Measurements from ENCODE around the gene CDC25B. TPM values are rescaled to one million over a fixed set of nuclear protein-coding genes. Genes with fewer than 3 reads are reported as not detected.
A peak's percentile ranks its signal among the peaks of the same experiment; 100 is the strongest.
"Not testable (repeated sequence)": the region's sequence is repeated elsewhere in the genome, so short reads cannot be mapped to it uniquely, and the experiment has no call there.

Gene CDC25B
- polyA plus RNA-seq, 2 of the 4 experiments (the other 2 are of a cell fraction): 136 to 150 TPM

GRCh38 chr20:3787324-3788014, 8.6 kb upstream of the CDC25B start:
- ChIA-PET POLR2A (interaction anchor here (1.0 to 3.0 kb wide), 6 partner anchors 9 to 67 kb away, joined by 3 to 40 read pairs (median 12); partner anchors contain the start of genes AP5S1 and CDC25B), CTCF (interaction anchor here (0.7 to 56.5 kb wide), 14 partner anchors 8 to 110 kb away, joined by 3 to 1634 read pairs (median 7); partner anchors contain the start of genes ADISSP, CDC25B and HSPA12B)
- Histone ChIP-seq H3K4me3 (peak overlapping the region; percentile 86), H3K9me3 (no peaks in the 10 kb centered on the region), H3K4me1 (peaks cover 43% of the 10 kb centered on the region), H3K27ac (peak overlapping the region; percentile 88 to 96), H3K4me2 (peak overlapping the region; percentile 84)
- ATAC-seq (no peak), DNase-seq (ENCODE audit: low read depth in 1 of 2, low spot score in 1 of 2) (no peak), FAIRE-seq (peak; percentile 88)
- TF ChIP-seq ZSCAN20 (CRISPR knock-in tag; IDR thresholded peaks at IDR 0.05) (no peak), CEBPB (IDR thresholded peaks at IDR 0.05) (no peak), GATA3 (IDR thresholded peaks at IDR 0.05; ENCODE audit: borderline replicate concordance) (no peak), POLR2AphosphoS2 (conservative IDR thresholded peaks at IDR 0.05; ENCODE audit: low read length) (no peak), HEYL (CRISPR knock-in tag; IDR thresholded peaks at IDR 0.05) (no peak), NFE2L2 (conservative IDR thresholded peaks at IDR 0.05; ENCODE audit: low read length) (no peak), HOXB5 (CRISPR knock-in tag; IDR thresholded peaks at IDR 0.05) (no peak), TFCP2L1 (CRISPR knock-in tag; IDR thresholded peaks at IDR 0.05) (no peak), RNF2 (IDR thresholded peaks at IDR 0.05; ENCODE audit: borderline replicate concordance, low read depth) (no peak), NR3C1 (IDR thresholded peaks at IDR 0.05) (no peak), RARB (CRISPR knock-in tag; IDR thresholded peaks at IDR 0.05) (no peak), BHLHE40 (IDR thresholded peaks at IDR 0.05; ENCODE audit: low read depth, low read length) (no peak), ZNF302 (CRISPR knock-in tag; IDR thresholded peaks at IDR 0.05) (no peak), JUNB (IDR thresholded peaks at IDR 0.05) (no peak), SMC3 (IDR thresholded peaks at IDR 0.05) (no peak), FOXS1 (CRISPR knock-in tag; IDR thresholded peaks at IDR 0.05) (no peak), PBX3 (IDR thresholded peaks at IDR 0.05) (no peak)
- 85% methylated on average over 5 of the region's 5 CpGs for WGBS (ENCODE audit: missing lambda C conversion rate)

- 20% methylated on average over 4 of the region's 4 CpGs for WGBS (ENCODE audit: missing lambda C conversion rate)
- POLR2A ChIA-PET: interaction anchor here (1.0 to 1.8 kb wide), 3 partner anchors 28 to 32 kb away, joined by 3 to 8 read pairs (median 6); partner anchors contain the start of gene AP5S1
- CTCF ChIA-PET: interaction anchor here (0.8 to 56.5 kb wide), 7 partner anchors 10 to 297 kb away, joined by 3 to 1634 read pairs (median 7); partner anchors contain the start of genes ADISSP and HSPA12B
- DNase-seq (ENCODE audit: low read depth in 1 of 2, low spot score in 1 of 2) (peak in 1 of 2 experiments; percentile 63), ATAC-seq (peak in 1 of 2 experiments; percentile 55; a peak in 3 of 6 replicates), FAIRE-seq (peak; percentile 63)
- peak overlapping the region; percentile 88 to 96 for H3K27ac ChIP-seq
- TF ChIP-seq FOXS1 (CRISPR knock-in tag; IDR thresholded peaks at IDR 0.05) (no peak), USF2 (IDR thresholded peaks at IDR 0.05) (no peak), ELK1 (IDR thresholded peaks at IDR 0.05; ENCODE audit: low read depth, low read length) (no peak), FOSB (CRISPR knock-in tag; IDR thresholded peaks at IDR 0.05) (no peak)
- no peak overlapping the region for H3K4me3 ChIP-seq
- peak overlapping the region; percentile 41 for H3K4me2 ChIP-seq
- H3K9me3 ChIP-seq: no peaks in the 10 kb centered on the region
- H3K4me1 ChIP-seq: peaks cover 40% of the 10 kb centered on the region
Measured at GRCh38 chr20:3788685-3789155, 7.4 kb upstream of the CDC25B start.

GRCh38 chr20:3789201-3789600, 6.9 kb upstream of the CDC25B start:
- not testable (repeated sequence) for ATAC-seq; H3K4me3 ChIP-seq; DNase-seq (ENCODE audit: low read depth in 1 of 2, low spot score in 1 of 2); H3K9me3 ChIP-seq; FAIRE-seq
- 91% methylated on average over 4 of the region's 4 CpGs for whole genome bisulfite sequencing (ENCODE audit: missing lambda C conversion rate)
- Histone ChIP-seq H3K4me2 (peak overlapping the region; percentile 41), H3K4me1 (peaks cover 35% of the 10 kb centered on the region), H3K27ac (peak overlapping the region; percentile 22 to 96; a peak in 5 of 6 replicates)
- CTCF ChIA-PET: interaction anchor here (0.5 to 56.5 kb wide), 6 partner anchors 11 to 1356 kb away, joined by 3 to 1634 read pairs (median 5); partner anchors contain the start of genes ADISSP and HSPA12B
- POLR2A ChIA-PET: interaction anchor here (0.8 to 1.8 kb wide), 3 partner anchors 24 to 31 kb away, joined by 3 to 8 read pairs (median 6); partner anchors contain the start of gene AP5S1

- ATAC-seq; H3K9me3 ChIP-seq; FAIRE-seq; H3K4me3 ChIP-seq; H3K4me2 ChIP-seq; DNase-seq (ENCODE audit: low read depth in 1 of 2, low spot score in 1 of 2): not testable (repeated sequence)
- Histone ChIP-seq H3K27ac (peak overlapping the region in 1 of 2 experiments; percentile 98; a peak in 2 of 6 replicates), H3K4me1 (peaks cover 21% of the 10 kb centered on the region)
- POLR2A ChIA-PET: interaction anchor here (1.1 kb wide), 1 partner anchor 18 kb away, joined by 4 read pairs; no protein-coding TSS in a partner anchor
- CTCF ChIA-PET: interaction anchor here (1.0 to 3.3 kb wide), 2 partner anchors 7 to 39 kb away, joined by 3 to 29 read pairs; partner anchors contain the start of gene CENPB
- WGBS (ENCODE audit: missing lambda C conversion rate): 100% methylated on average over 1 of the region's 3 CpGs
Measured at GRCh38 chr20:3794168-3794567, 1.9 kb upstream of the CDC25B start.
